ENCODE results near the gene AP3S2. TPM values are rescaled to one million over a fixed set of nuclear protein-coding genes. Genes with fewer than 3 reads are reported as not detected.

AP3S2 gene
- total RNA-seq, 2 donors from 2014 or later = 32.3 to 57.6 TPM

DNA sequence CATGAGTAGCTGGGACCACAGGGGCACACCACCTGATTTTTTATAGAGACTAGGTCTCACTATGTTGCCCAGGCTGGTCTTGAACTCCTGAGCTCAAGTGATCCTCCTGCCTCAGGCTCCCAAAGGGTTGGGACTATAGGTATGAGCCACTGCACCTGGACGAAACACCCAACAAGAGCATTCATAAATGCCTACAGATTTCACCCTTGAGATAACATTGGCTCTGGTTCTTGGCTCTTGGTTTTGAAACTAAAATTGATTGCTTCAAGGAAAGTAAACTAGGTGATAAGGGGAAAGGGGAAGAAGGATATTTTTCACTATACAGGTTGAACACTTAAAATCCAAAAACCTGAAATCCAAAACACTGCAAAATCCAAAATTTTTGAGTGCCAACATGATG, 10.3 kb downstream of the AP3S2 start:
- Histone ChIP-seq H3K27me3 (no peaks in the 10 kb centered on the region), H3K4me1 (peaks cover 12% of the 10 kb centered on the region), H3K27ac (peak overlapping the region in 2 of 4 donors; percentile 7 to 49), H3K9me3 (no peaks in the 10 kb centered on the region), H3K4me3 (no peak overlapping the region), H3K36me3 (replicated peaks in 1 of 2; ENCODE audit: insufficient read depth in 1 of 2, low read depth in 2 of 2) (peaks cover 0 to 5% of the 10 kb centered on the region in 2 donors)
- DNase-seq = no peak
- ATAC-seq = peak; percentile 38
- 40 to 64% methylated on average over 1 of the region's 1 CpG for WGBS, 2 donors
- TF ChIP-seq, protein P1, sequence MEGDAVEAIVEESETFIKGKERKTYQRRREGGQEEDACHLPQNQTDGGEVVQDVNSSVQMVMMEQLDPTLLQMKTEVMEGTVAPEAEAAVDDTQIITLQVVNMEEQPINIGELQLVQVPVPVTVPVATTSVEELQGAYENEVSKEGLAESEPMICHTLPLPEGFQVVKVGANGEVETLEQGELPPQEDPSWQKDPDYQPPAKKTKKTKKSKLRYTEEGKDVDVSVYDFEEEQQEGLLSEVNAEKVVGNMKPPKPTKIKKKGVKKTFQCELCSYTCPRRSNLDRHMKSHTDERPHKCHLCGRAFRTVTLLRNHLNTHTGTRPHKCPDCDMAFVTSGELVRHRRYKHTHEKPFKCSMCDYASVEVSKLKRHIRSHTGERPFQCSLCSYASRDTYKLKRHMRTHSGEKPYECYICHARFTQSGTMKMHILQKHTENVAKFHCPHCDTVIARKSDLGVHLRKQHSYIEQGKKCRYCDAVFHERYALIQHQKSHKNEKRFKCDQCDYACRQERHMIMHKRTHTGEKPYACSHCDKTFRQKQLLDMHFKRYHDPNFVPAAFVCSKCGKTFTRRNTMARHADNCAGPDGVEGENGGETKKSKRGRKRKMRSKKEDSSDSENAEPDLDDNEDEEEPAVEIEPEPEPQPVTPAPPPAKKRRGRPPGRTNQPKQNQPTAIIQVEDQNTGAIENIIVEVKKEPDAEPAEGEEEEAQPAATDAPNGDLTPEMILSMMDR (IDR thresholded peaks at IDR 0.05) = no peak
- no peak for TF ChIP-seq POLR2A (IDR thresholded peaks at IDR 0.05)
- intact Hi-C loops (cut with DNase I) = no loop called here

DNA sequence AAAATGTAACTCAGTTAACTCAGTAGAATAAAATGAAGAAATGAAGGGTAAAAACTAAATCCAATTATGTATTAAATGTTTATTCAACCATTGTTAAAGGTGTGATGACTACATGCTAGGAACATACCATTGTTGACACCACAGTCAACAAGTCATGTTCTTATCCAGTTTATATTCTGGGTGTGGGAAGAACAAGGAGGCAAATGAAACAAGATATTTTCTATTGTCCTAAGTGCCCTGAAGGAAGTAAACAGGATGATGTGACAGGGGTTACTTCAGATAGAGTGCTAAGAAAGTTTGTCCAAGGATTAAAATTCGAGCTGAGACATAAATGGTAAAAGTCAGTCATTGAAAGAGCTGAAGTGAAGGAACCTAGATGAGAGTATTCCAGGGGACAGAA, 13.1 kb downstream of the AP3S2 start:
- H3K4me1 ChIP-seq = peaks cover 12% of the 10 kb centered on the region
- no peak for ATAC-seq

DNA sequence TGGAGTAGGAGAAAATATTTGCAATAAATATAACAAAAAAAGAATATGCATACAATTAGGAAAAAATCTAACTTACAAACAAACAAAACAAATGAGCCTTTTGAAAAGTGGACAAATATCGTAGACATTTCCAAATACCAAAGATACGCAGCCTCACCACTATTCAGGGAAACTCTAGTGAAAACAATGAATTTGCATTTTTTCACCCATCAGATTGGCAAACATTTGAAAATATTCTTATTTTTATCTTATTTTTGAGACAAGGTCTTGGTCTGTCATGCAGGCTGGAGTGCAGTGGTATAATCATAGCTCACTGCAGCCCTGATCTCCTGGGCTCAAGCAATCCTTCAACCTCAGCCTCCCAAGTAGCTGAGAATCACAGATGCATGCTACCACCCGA, 15.5 kb downstream of the AP3S2 start:
- peaks cover 17% of the 10 kb centered on the region for H3K4me1 ChIP-seq
- peaks cover 0 to 10% of the 10 kb centered on the region in 2 donors for H3K36me3 ChIP-seq (replicated peaks in 1 of 2; ENCODE audit: insufficient read depth in 1 of 2, low read depth in 2 of 2)
- no peak for DNase-seq
- no peaks in the 10 kb centered on the region for H3K9me3 ChIP-seq
- no peak overlapping the region for H3K27ac ChIP-seq
- H3K27me3 ChIP-seq = no peaks in the 10 kb centered on the region
- ATAC-seq = no peak
- intact Hi-C loops (cut with DNase I) = loop anchor here (5.0 kb wide), 1 partner anchor 116 kb away; no protein-coding TSS in a partner anchor
- no peak overlapping the region for H3K4me3 ChIP-seq
- 60 to 80% methylated on average over 3 of the region's 3 CpGs for WGBS, 2 donors
- no peak for TF ChIP-seq POLR2A (IDR thresholded peaks at IDR 0.05)
- TF ChIP-seq, protein P1 (IDR thresholded peaks at IDR 0.05) = no peak

More for the DNA sequence above, 13.1 kb downstream of the AP3S2 start:
- peaks cover 0 to 10% of the 10 kb centered on the region in 2 donors for H3K36me3 ChIP-seq (replicated peaks in 1 of 2; ENCODE audit: insufficient read depth in 1 of 2, low read depth in 2 of 2)
- no peak overlapping the region for H3K4me3 ChIP-seq
- intact Hi-C loops (cut with DNase I) = no loop called here
- TF ChIP-seq, protein P1 (IDR thresholded peaks at IDR 0.05) = no peak
- TF ChIP-seq POLR2A (IDR thresholded peaks at IDR 0.05) = no peak
- WGBS, 2 donors = 44 to 46% methylated on average over 1 of the region's 1 CpG
- no peaks in the 10 kb centered on the region for H3K9me3 ChIP-seq
- no peak for DNase-seq
- H3K27ac ChIP-seq = no peak overlapping the region
- H3K27me3 ChIP-seq = no peaks in the 10 kb centered on the region

DNA sequence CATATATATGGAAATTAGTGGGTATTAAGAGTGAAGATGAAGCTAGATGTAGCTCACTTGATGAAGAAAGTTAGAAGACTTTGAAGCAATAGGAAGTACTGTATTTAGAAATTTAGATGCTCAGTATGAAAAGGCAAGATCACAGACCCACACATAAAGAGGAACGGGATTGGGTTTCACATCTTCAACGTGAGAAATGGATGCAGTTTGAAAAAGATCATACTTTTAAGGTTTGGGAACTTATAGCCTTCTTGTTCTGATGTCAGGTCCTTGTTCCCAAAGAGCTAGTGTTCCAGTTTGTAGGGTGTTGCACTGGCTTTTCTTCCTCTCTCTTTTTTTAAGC, 16.7 kb downstream of the AP3S2 start:
- ATAC-seq (no peak), DNase-seq (no peak)
- H3K36me3 ChIP-seq (replicated peaks in 1 of 2; ENCODE audit: insufficient read depth in 1 of 2, low read depth in 2 of 2) = peaks cover 0 to 10% of the 10 kb centered on the region in 2 donors
- 67 to 87% methylated on average over 2 of the region's 2 CpGs for WGBS, 2 donors
- no peak overlapping the region for H3K27ac ChIP-seq
- peaks cover 27% of the 10 kb centered on the region for H3K4me1 ChIP-seq
- TF ChIP-seq, protein P1 (IDR thresholded peaks at IDR 0.05) = no peak
- no peak for TF ChIP-seq POLR2A (IDR thresholded peaks at IDR 0.05)
- intact Hi-C loops (cut with DNase I) = loop anchor here (5.0 kb wide), 1 partner anchor 115 kb away; no protein-coding TSS in a partner anchor
- H3K27me3 ChIP-seq = no peaks in the 10 kb centered on the region
- no peak overlapping the region for H3K4me3 ChIP-seq
- H3K9me3 ChIP-seq = no peaks in the 10 kb centered on the region

DNA sequence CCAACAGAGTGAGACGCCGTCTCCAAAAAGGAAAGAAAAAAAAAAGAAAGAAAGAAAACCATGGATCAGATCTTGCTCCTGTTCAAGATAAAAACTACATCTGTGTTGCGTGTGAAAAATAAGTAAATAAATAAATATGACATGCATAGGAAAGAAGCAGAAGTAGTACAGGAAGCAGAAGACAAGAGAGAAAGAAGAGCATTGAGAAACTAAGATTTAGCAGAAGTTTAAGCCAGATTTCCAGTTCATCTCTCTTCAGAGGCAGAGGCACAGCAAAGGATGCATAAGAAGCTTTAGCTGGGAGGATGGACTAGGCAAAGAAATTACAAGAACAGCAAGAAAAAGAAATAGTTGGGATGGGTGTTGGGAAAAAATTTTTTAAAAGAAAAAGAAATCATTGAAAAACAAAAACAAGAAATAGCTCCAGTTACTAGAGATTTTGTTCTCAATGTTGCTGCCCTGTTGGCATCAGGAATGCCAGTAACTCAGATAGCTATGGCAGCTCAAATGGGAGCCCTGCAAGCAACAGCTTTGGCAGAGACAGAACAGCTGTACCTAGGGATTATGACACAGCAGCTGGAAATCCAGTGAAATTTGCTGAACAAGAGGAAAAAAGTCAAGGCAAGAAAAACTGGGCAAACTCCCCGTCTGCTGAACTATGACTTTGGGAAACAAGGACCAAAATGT, 17.3 kb downstream of the AP3S2 start:
- ATAC-seq (no peak), DNase-seq (no peak)
- peaks cover 0 to 10% of the 10 kb centered on the region in 2 donors for H3K36me3 ChIP-seq (replicated peaks in 1 of 2; ENCODE audit: insufficient read depth in 1 of 2, low read depth in 2 of 2)
- no peaks in the 10 kb centered on the region for H3K9me3 ChIP-seq
- TF ChIP-seq, protein P1 (IDR thresholded peaks at IDR 0.05) = no peak
- TF ChIP-seq POLR2A (IDR thresholded peaks at IDR 0.05) = no peak
- intact Hi-C loops (cut with DNase I) = loop anchor here (5.0 kb wide), 1 partner anchor 114 kb away; no protein-coding TSS in a partner anchor
- H3K27me3 ChIP-seq = no peaks in the 10 kb centered on the region
- H3K27ac ChIP-seq = peak overlapping the region in 1 of 4 donors; percentile 26
- H3K4me3 ChIP-seq = no peak overlapping the region
- H3K4me1 ChIP-seq = peaks cover 30% of the 10 kb centered on the region
- 80% methylated on average over 4 of the region's 4 CpGs for WGBS, 2 donors
